HepG2 (cell line): ENCODE data around the gene PHKB. TPM values are rescaled to one million over a fixed set of nuclear protein-coding genes. Genes with fewer than 3 reads are reported as not detected.

Experiments used
- ARNT2 ChIP-seq: sonication (generic); formaldehyde crosslinking; IDR thresholded peaks from 2 replicates; pipeline ENCODE4 v1.8.0; 2022; ENCODE audit warnings: mild to moderate bottlenecking, low read depth, missing genetic modification reagents, moderate library complexity
- CAMTA2 ChIP-seq: sonication (generic); formaldehyde crosslinking; IDR thresholded peaks from 2 replicates; pipeline ENCODE4 v1.4.0; 2020; ENCODE audit warnings: mild to moderate bottlenecking, missing genetic modification reagents, borderline replicate concordance
- CERS6 ChIP-seq: sonication (generic); formaldehyde crosslinking; IDR thresholded peaks from 2 replicates; pipeline ENCODE4 v1.5.0; 2020; ENCODE audit warnings: missing genetic modification reagents
- FOXP1 ChIP-seq, 2 experiments: fragments of 450-650 bp in 1 of 2; IDR thresholded peaks; 2 replicates each; pipeline ENCODE4 v1.6.1; 2017 to 2018; ENCODE audit warnings: antibody characterized with exemption in 1 of 2
- GPN1 ChIP-seq: sonication (generic); formaldehyde crosslinking; IDR thresholded peaks from 2 replicates; pipeline ENCODE4 v1.5.1; 2020; ENCODE audit warnings: missing genetic modification reagents, borderline replicate concordance
- IKZF5 ChIP-seq: IDR thresholded peaks from 2 replicates; pipeline ENCODE4 v1.6.1; 2018; ENCODE audit warnings: missing genetic modification reagents, mild to moderate bottlenecking, missing compliant biosample characterization
- NR3C1 ChIP-seq: sonication (generic); formaldehyde crosslinking; IDR thresholded peaks from 2 replicates; pipeline ENCODE4 v1.4.0; 2020; ENCODE audit warnings: missing genetic modification reagents
- RXRA ChIP-seq: sonication (generic); formaldehyde crosslinking; IDR thresholded peaks from 2 replicates; pipeline ENCODE4 v1.5.1; 2020; ENCODE audit warnings: missing genetic modification reagents
- SALL1 ChIP-seq: sonication (generic); formaldehyde crosslinking; IDR thresholded peaks from 2 replicates; pipeline ENCODE4 v1.8.0; 2022; ENCODE audit warnings: mild to moderate bottlenecking, missing genetic modification reagents
- SMARCC2 ChIP-seq: fragments of 450-650 bp; IDR thresholded peaks from 2 replicates; pipeline ENCODE4 v1.6.1; 2017; ENCODE audit warnings: antibody characterized with exemption, mild to moderate bottlenecking
- SOX5 ChIP-seq: IDR thresholded peaks from 2 replicates; pipeline ENCODE4 v1.6.1; 2016; ENCODE audit warnings: borderline replicate concordance
- TEAD3 ChIP-seq: optimal IDR thresholded peaks from 2 replicates; pipeline ENCODE3; 2016; ENCODE audit warnings: borderline replicate concordance
- ZEB1 ChIP-seq: IDR thresholded peaks from 2 replicates; pipeline ENCODE4 v1.6.1; 2012; ENCODE audit warnings: mild to moderate bottlenecking, low read depth, inconsistent platforms; ENCODE audit not compliant: insufficient replicate concordance
- ZFP36 ChIP-seq: fragments of 150-350 bp; IDR thresholded peaks from 2 replicates; pipeline ENCODE4 v1.6.1; 2018; ENCODE audit warnings: borderline replicate concordance, low read length, low read depth; ENCODE audit not compliant: partially characterized antibody
- ZKSCAN5 ChIP-seq: sonication (generic); formaldehyde crosslinking; IDR thresholded peaks from 2 replicates; pipeline ENCODE4 v1.5.1; 2020; ENCODE audit warnings: mild to moderate bottlenecking, missing genetic modification reagents
- ZMYM2 ChIP-seq: sonication (generic); formaldehyde crosslinking; IDR thresholded peaks from 2 replicates; pipeline ENCODE4 v1.8.0; 2022; ENCODE audit warnings: mild to moderate bottlenecking, missing genetic modification reagents
- ZNF121 ChIP-seq: sonication (generic); formaldehyde crosslinking; IDR thresholded peaks from 2 replicates; pipeline ENCODE4 v1.5.0; 2020; ENCODE audit warnings: mild to moderate bottlenecking, missing genetic modification reagents
- ZNF331 ChIP-seq: sonication (generic); formaldehyde crosslinking; IDR thresholded peaks from 2 replicates; pipeline ENCODE4 v1.4.0; 2020; ENCODE audit warnings: missing genetic modification reagents
- ZNF501 ChIP-seq: sonication (generic); formaldehyde crosslinking; IDR thresholded peaks from 2 replicates; pipeline ENCODE4 v1.5.1; 2020; ENCODE audit warnings: mild to moderate bottlenecking, moderate library complexity, missing genetic modification reagents
- ZNF512 ChIP-seq: sonication (generic); formaldehyde crosslinking; IDR thresholded peaks from 2 replicates; pipeline ENCODE4 v1.4.0; 2020; ENCODE audit warnings: mild to moderate bottlenecking, missing genetic modification reagents
- ZNF609 ChIP-seq: sonication (generic); formaldehyde crosslinking; IDR thresholded peaks from 2 replicates; pipeline ENCODE4 v1.4.0; 2020; ENCODE audit warnings: mild to moderate bottlenecking, missing genetic modification reagents, borderline replicate concordance
- ZNF790 ChIP-seq: sonication (generic); formaldehyde crosslinking; IDR thresholded peaks from 2 replicates; pipeline ENCODE4 v1.8.0; 2022; ENCODE audit warnings: missing genetic modification reagents, mild to moderate bottlenecking, borderline replicate concordance
- polyA plus RNA-seq, 8 experiments: library from polyadenylated mRNA; depleted of rRNA in 3 of 8; stranded (reverse) in 7 of 8; unstranded in 1 of 8; fragments of >200 nt; fragmentation: Illumina TruSeq in 4 of 8; extraction: Trizol in 4 of 8; gene quantifications; 2 replicates each; pipeline versions ENCODE4 v1.2.1 to v1.2.3, GENCODE V29; 2011 to 2016; ENCODE audit warnings: low read depth in 4 of 8, missing spikeins in 1 of 8, mixed read lengths in 1 of 8; ENCODE audit not compliant: insufficient read depth in 1 of 8
- total RNA-seq, 5 experiments: library from RNA; depleted of rRNA; stranded (reverse); fragments of >200 nt; fragmentation: Illumina TruSeq; extraction: Trizol; gene quantifications; 2 replicates each; pipeline ENCODE4 v1.2.3, GENCODE V29; 2016; ENCODE audit warnings: low read depth in 1 of 5

PHKB gene
- total and polyA plus RNA-seq, 2 of the 13 experiments (the other 11 are each of a cell fraction or from before 2014, with no cell fraction given): 66.0 to 80.8 TPM

GRCh38 chr16:47634126-47634525 lies 173.0 kb downstream of the PHKB start (continued):
- TF ChIP-seq ZNF609 (CRISPR knock-in tag) (peak; percentile 81), FOXP1 (IDR thresholded peaks at IDR 0.05) (peak; percentile 63; the same call in 1 of the 2 replicates), FOXP1 (CRISPR knock-in tag; IDR thresholded peaks at IDR 0.05) (peak; percentile 96), ZMYM2 (CRISPR knock-in tag) (peak; percentile 98), ZNF790 (no peak), ZNF501 (no peak), IKZF5 (CRISPR knock-in tag) (peak; percentile 61; the same call in 1 of the 2 replicates), RXRA (CRISPR knock-in tag) (no peak), TEAD3 (peak; percentile 60), SMARCC2 (0 out of 2 replicates have a peak, but pooled peaks have one; percentile 76), SALL1 (CRISPR knock-in tag) (peak; percentile 28; the same call in 1 of the 2 replicates), GPN1 (CRISPR knock-in tag) (no peak), ZNF512 (CRISPR knock-in tag) (no peak), ARNT2 (CRISPR knock-in tag) (no peak), ZKSCAN5 (no peak), ZNF121 (CRISPR knock-in tag) (no peak), CERS6 (CRISPR knock-in tag) (no peak), SOX5 (CRISPR knock-in tag) (peak; percentile 92), ZFP36 (peak; percentile 44), ZNF331 (CRISPR knock-in tag) (peak; percentile 63; the same call in 1 of the 2 replicates), NR3C1 (no peak), ZEB1 (no peak), CAMTA2 (CRISPR knock-in tag) (no peak)
